ENCODE results near the gene ERG28. TPM values are rescaled to one million over a fixed set of nuclear protein-coding genes. Genes with fewer than 3 reads are reported as not detected.

ERG28 gene
- total RNA-seq, 1 donor from 2014 or later = 24.6 TPM

DNA sequence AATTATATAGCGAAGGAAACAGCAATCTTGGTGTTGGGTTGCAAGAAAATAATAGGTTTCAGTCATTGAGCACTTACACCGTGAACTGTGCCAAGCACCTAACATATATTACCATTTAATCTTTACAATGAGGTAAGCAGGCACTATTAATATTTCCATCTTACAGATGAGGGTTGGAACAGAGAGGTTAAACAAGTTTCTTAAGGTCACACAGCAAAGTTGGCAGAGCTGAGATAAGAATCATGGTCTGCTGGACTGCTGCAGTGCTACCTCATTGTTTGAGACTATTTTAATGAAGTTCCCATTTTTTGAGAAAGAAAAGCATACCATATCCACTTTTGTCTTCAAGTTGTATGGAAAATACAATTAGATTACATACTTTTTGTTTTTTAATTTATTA, 1.7 kb downstream of the ERG28 start:
- H3K4me3 Mint-ChIP-seq = no peak overlapping the region
- H3K27ac Mint-ChIP-seq = peak overlapping the region; percentile 40
- H3K27me3 Mint-ChIP-seq = no peaks in the 10 kb centered on the region
- DNase-seq (ENCODE audit: extremely low spot score, unreplicated experiment) = no peak
- peaks cover 16% of the 10 kb centered on the region for H3K4me1 Mint-ChIP-seq (ENCODE audit: unreplicated experiment)
- peaks cover 12% of the 10 kb centered on the region for H3K36me3 Mint-ChIP-seq
- TF ChIP-seq, protein P1, sequence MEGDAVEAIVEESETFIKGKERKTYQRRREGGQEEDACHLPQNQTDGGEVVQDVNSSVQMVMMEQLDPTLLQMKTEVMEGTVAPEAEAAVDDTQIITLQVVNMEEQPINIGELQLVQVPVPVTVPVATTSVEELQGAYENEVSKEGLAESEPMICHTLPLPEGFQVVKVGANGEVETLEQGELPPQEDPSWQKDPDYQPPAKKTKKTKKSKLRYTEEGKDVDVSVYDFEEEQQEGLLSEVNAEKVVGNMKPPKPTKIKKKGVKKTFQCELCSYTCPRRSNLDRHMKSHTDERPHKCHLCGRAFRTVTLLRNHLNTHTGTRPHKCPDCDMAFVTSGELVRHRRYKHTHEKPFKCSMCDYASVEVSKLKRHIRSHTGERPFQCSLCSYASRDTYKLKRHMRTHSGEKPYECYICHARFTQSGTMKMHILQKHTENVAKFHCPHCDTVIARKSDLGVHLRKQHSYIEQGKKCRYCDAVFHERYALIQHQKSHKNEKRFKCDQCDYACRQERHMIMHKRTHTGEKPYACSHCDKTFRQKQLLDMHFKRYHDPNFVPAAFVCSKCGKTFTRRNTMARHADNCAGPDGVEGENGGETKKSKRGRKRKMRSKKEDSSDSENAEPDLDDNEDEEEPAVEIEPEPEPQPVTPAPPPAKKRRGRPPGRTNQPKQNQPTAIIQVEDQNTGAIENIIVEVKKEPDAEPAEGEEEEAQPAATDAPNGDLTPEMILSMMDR (conservative IDR thresholded peaks at IDR 0.05) = no peak
- no peaks in the 10 kb centered on the region for H3K9me3 Mint-ChIP-seq

DNA sequence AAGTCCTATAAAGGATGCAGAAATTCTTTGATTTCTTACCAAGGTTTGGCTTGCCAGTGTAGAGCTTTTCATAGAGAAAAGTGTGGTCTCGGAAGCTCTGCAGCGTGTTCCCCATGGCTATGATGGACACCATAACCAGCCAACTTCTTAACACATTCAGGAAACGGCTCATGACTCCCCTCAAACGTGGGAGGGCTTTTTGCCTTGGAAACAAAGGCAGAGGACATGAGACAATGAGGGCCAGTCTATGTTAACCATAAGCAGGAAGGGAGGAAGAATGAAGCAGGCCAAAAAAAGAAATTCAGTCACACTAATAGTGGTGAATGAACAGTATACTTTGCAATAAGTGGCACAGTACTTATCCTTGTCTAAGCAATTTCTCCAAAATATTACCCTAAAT, 3.3 kb downstream of the ERG28 start:
- peaks cover 6% of the 10 kb centered on the region for H3K36me3 Mint-ChIP-seq
- no peak for DNase-seq (ENCODE audit: extremely low spot score, unreplicated experiment)
- H3K4me1 Mint-ChIP-seq (ENCODE audit: unreplicated experiment) = peaks cover 17% of the 10 kb centered on the region
- TF ChIP-seq, protein P1 (conservative IDR thresholded peaks at IDR 0.05) = no peak
- no peak overlapping the region for H3K27ac Mint-ChIP-seq
- H3K9me3 Mint-ChIP-seq = no peaks in the 10 kb centered on the region
- no peak overlapping the region for H3K4me3 Mint-ChIP-seq
- no peaks in the 10 kb centered on the region for H3K27me3 Mint-ChIP-seq

DNA sequence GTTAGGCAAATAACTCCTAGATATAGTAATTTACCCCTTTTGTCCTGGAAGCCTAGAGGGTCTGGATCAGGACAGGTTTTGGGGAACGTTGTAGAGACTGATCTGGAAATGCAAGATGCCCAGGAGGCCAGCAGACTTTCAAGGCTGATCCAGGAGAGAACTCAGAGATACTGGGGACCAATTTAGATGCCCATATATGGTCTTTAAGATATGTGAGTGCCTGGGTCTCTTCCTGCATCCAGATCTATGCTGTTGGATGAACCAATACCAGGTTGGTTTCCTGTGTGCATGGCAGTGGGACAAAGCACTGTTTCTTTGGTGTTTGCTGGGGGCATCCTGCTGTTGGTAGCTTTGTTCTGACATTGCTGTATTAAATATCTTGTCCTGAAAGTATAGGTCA, 5.4 kb downstream of the ERG28 start:
- Mint-ChIP-seq H3K4me3 (no peak overlapping the region), H3K27me3 (no peaks in the 10 kb centered on the region), H3K36me3 (peaks cover 14% of the 10 kb centered on the region), H3K4me1 (ENCODE audit: unreplicated experiment) (peaks cover 11% of the 10 kb centered on the region), H3K27ac (no peak overlapping the region), H3K9me3 (no peaks in the 10 kb centered on the region)
- TF ChIP-seq, protein P1 (conservative IDR thresholded peaks at IDR 0.05) = no peak
- no peak for DNase-seq (ENCODE audit: extremely low spot score, unreplicated experiment)

GRCh38 chr14:75654127-75654732, 6.4 kb downstream of the ERG28 start:
- H3K27ac Mint-ChIP-seq = peak overlapping the region; percentile 39
- peak; percentile 85 for DNase-seq (ENCODE audit: extremely low spot score, unreplicated experiment)
- H3K27me3 Mint-ChIP-seq = no peaks in the 10 kb centered on the region
- peaks cover 24% of the 10 kb centered on the region for H3K36me3 Mint-ChIP-seq
- H3K4me3 Mint-ChIP-seq = no peak overlapping the region
- TF ChIP-seq, protein P1 (conservative IDR thresholded peaks at IDR 0.05) = peak; percentile 96
- no peaks in the 10 kb centered on the region for H3K9me3 Mint-ChIP-seq
- peaks cover 11% of the 10 kb centered on the region for H3K4me1 Mint-ChIP-seq (ENCODE audit: unreplicated experiment)

DNA sequence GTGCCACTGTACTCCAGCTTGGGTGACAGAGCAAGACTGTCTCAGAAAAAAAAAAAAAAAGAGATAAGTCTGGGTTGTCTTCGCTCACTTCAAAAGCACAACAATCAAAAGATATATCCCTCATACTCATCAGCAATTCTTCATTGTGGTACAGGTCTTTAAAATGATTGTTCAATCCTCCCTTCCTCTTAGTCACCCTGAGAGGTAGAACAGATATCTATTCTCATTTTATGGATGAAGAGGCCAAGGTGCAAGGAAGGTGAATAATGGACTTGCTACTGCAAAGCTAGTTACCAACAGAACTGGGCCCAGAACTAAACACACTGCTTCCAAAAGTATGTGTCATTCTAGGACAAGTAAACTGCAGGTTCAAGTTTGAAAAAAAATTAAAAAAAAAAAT, 7.1 kb downstream of the ERG28 start:
- H3K27ac Mint-ChIP-seq = no peak overlapping the region
- TF ChIP-seq, protein P1 (conservative IDR thresholded peaks at IDR 0.05) = no peak
- no peak overlapping the region for H3K4me3 Mint-ChIP-seq
- DNase-seq (ENCODE audit: extremely low spot score, unreplicated experiment) = no peak
- H3K36me3 Mint-ChIP-seq = peaks cover 25% of the 10 kb centered on the region
- no peaks in the 10 kb centered on the region for H3K27me3 Mint-ChIP-seq
- peaks cover 9% of the 10 kb centered on the region for H3K4me1 Mint-ChIP-seq (ENCODE audit: unreplicated experiment)
- H3K9me3 Mint-ChIP-seq = no peaks in the 10 kb centered on the region
